H9 (cell line): ENCODE results near the gene CLCN6. TPM values are rescaled to one million over a fixed set of nuclear protein-coding genes. Genes with fewer than 3 reads are reported as not detected.

Source experiments
- DNase-seq: peaks from one replicate; pipeline ENCODE4 v3.0.0-alpha.2; 2017
- H2AFZ ChIP-seq: one replicate; pipeline ENCODE4 v1.6.1; 2013; ENCODE audit warnings: mild to moderate bottlenecking, low read length, control low read depth, moderate library complexity
- H2AK5ac ChIP-seq: 2 replicates; pipeline ENCODE4 v1.6.1; 2013; ENCODE audit warnings: low read length, control low read depth, mixed read lengths; ENCODE audit not compliant: insufficient read length
- H2BK120ac ChIP-seq: one replicate; pipeline ENCODE4 v1.6.1; 2013; ENCODE audit warnings: low read depth, mild to moderate bottlenecking, low read length, control low read depth, inconsistent platforms; ENCODE audit not compliant: poor library complexity, severe bottlenecking
- H2BK12ac ChIP-seq: 2 replicates; pipeline ENCODE4 v1.6.1; 2013; ENCODE audit warnings: low read length, control low read depth, mixed read lengths, low read depth; ENCODE audit not compliant: insufficient read length
- H2BK15ac ChIP-seq: 2 replicates; pipeline ENCODE4 v1.6.1; 2013; ENCODE audit warnings: low read depth, low read length, control low read depth
- H2BK20ac ChIP-seq: one replicate; pipeline ENCODE4 v1.6.1; 2013; ENCODE audit warnings: low read depth, mild to moderate bottlenecking, low read length, control low read depth, inconsistent platforms; ENCODE audit not compliant: poor library complexity, severe bottlenecking
- H2BK5ac ChIP-seq: 2 replicates; pipeline ENCODE4 v1.6.1; 2013; ENCODE audit warnings: low read length, control low read depth, mixed read lengths; ENCODE audit not compliant: insufficient read length
- H3K14ac ChIP-seq: 2 replicates; pipeline ENCODE4 v1.6.1; 2013; ENCODE audit warnings: low read length, control low read depth; ENCODE audit not compliant: insufficient read depth
- H3K18ac ChIP-seq: 2 replicates; pipeline ENCODE4 v1.6.1; 2013; ENCODE audit warnings: low read depth, mild to moderate bottlenecking, mixed read lengths, low read length, control low read depth; ENCODE audit not compliant: insufficient read length
- H3K23ac ChIP-seq: 2 replicates; pipeline ENCODE4 v1.6.1; 2013; ENCODE audit warnings: low read length, control low read depth, mixed read lengths, low read depth; ENCODE audit not compliant: insufficient read length
- H3K23me2 ChIP-seq: 2 replicates; pipeline ENCODE4 v1.6.1; 2013; ENCODE audit warnings: low read depth, mild to moderate bottlenecking, mixed read lengths, low read length, control low read depth; ENCODE audit not compliant: insufficient read length, poor library complexity, severe bottlenecking
- H3K27ac ChIP-seq: 2 replicates; pipeline ENCODE4 v1.5.1; 2013; ENCODE audit warnings: low read length, control low read depth, mixed read lengths, low read depth; ENCODE audit not compliant: insufficient read length
- H3K27me3 ChIP-seq: 2 replicates; pipeline ENCODE4 v1.6.1; 2013; ENCODE audit warnings: low read length, control low read depth, inconsistent platforms; ENCODE audit not compliant: insufficient read depth
- H3K4ac ChIP-seq: 2 replicates; pipeline ENCODE4 v1.6.1; 2013; ENCODE audit warnings: low read depth, mild to moderate bottlenecking, control low read depth, inconsistent platforms, low read length, moderate library complexity
- H3K4me1 ChIP-seq: 2 replicates; pipeline ENCODE4 v1.6.1; 2013; ENCODE audit warnings: low read length, control low read depth, inconsistent platforms; ENCODE audit not compliant: insufficient read depth
- H3K4me2 ChIP-seq: 2 replicates; pipeline ENCODE4 v1.6.1; 2013; ENCODE audit warnings: low read length, control low read depth, mixed read lengths; ENCODE audit not compliant: insufficient read length, insufficient read depth
- H3K56ac ChIP-seq: 2 replicates; pipeline ENCODE4 v1.6.1; 2013; ENCODE audit warnings: low read depth, mild to moderate bottlenecking, mixed read lengths, low read length, control low read depth; ENCODE audit not compliant: insufficient read length
- H3K79me1 ChIP-seq: 2 replicates; pipeline ENCODE4 v1.6.1; 2013; ENCODE audit warnings: low read depth, mild to moderate bottlenecking, moderate library complexity, low read length, control low read depth, inconsistent platforms; ENCODE audit not compliant: insufficient read depth, poor library complexity, severe bottlenecking
- H3K79me2 ChIP-seq: 2 replicates; pipeline ENCODE4 v1.6.1; 2013; ENCODE audit warnings: low read length, control low read depth, inconsistent platforms; ENCODE audit not compliant: insufficient read depth
- H3K9ac ChIP-seq: 2 replicates; pipeline ENCODE4 v1.6.1; 2013; ENCODE audit warnings: low read length, control low read depth, mixed read lengths; ENCODE audit not compliant: insufficient read length; ENCODE audit errors: extremely low read depth
- H3K9me3 ChIP-seq: one replicate; pipeline ENCODE4 v1.6.1; 2013; ENCODE audit warnings: low read depth, low read length, inconsistent platforms; ENCODE audit not compliant: control insufficient read depth
- H3T11ph ChIP-seq: one replicate; pipeline ENCODE4 v1.6.1; 2013; ENCODE audit warnings: mild to moderate bottlenecking, low read length, control low read depth, inconsistent platforms
- H4K20me1 ChIP-seq: one replicate; pipeline ENCODE4 v1.6.1; 2013; ENCODE audit not compliant: control insufficient read depth, insufficient read length, insufficient read depth
- H4K5ac ChIP-seq: 2 replicates; pipeline ENCODE4 v1.6.1; 2013; ENCODE audit warnings: low read depth, mild to moderate bottlenecking, mixed read lengths, low read length, control low read depth; ENCODE audit not compliant: insufficient read length
- H4K8ac ChIP-seq: replicated peaks from 2 replicates; pipeline ENCODE4 v1.6.1; 2013; ENCODE audit warnings: low read length, control low read depth, mixed read lengths, low read depth; ENCODE audit not compliant: insufficient read length
- H4K91ac ChIP-seq: 2 replicates; pipeline ENCODE4 v1.6.1; 2013; ENCODE audit warnings: low read depth, mild to moderate bottlenecking, moderate library complexity, mixed read lengths, low read length, control low read depth; ENCODE audit not compliant: insufficient read length
- H3K27ac Mint-ChIP-seq, 3 experiments: 2 replicates in 2 of 3; 3 replicates in 1 of 3; pipeline ENCODE4 v1.8.0; 2020 to 2021; ENCODE audit warnings: mixed read lengths in 3 of 3, mild to moderate bottlenecking in 1 of 3, moderate library complexity in 1 of 3
- H3K27me3 Mint-ChIP-seq: 2 replicates; pipeline ENCODE4 v1.8.0; 2021; ENCODE audit warnings: low read depth, mild to moderate bottlenecking, moderate library complexity, mixed read lengths
- H3K36me3 Mint-ChIP-seq, 3 experiments: 2 replicates in 2 of 3; 3 replicates in 1 of 3; pipeline ENCODE4 v1.8.0; 2020 to 2021; ENCODE audit warnings: low read depth in 3 of 3, mixed read lengths in 3 of 3; ENCODE audit not compliant: insufficient read depth in 1 of 3
- H3K4me1 Mint-ChIP-seq, 2 experiments: 2 replicates each; pipeline ENCODE4 v1.8.0; 2020; ENCODE audit warnings: mixed read lengths in 2 of 2
- H3K4me3 Mint-ChIP-seq, 2 experiments: 2 replicates in 1 of 2; 3 replicates in 1 of 2; pipeline ENCODE4 v1.8.0; 2020 to 2021; ENCODE audit warnings: mild to moderate bottlenecking in 2 of 2, mixed read lengths in 2 of 2, moderate library complexity in 1 of 2
- H3K9me3 Mint-ChIP-seq, 2 experiments: 2 replicates in 1 of 2; 3 replicates in 1 of 2; pipeline ENCODE4 v1.8.0; 2020; ENCODE audit warnings: mild to moderate bottlenecking in 2 of 2, mixed read lengths in 2 of 2, moderate library complexity in 1 of 2
- CTCF ChIP-seq: fragments of 200-600 bp; sonication (generic); conservative IDR thresholded peaks from 3 replicates; pipeline ENCODE4 v1.8.0; 2021; ENCODE audit warnings: antibody characterized with exemption, mild to moderate bottlenecking
- WGBS: extraction: QIAGEN DNeasy Blood & Tissue Kit; methylation state at CpG from one replicate; pipeline ENCODE4 v1.1.7; 2013; ENCODE audit warnings: missing lambda C conversion rate, low lambda C conversion rate, mixed read lengths; ENCODE audit not compliant: insufficient read length; ENCODE audit errors: extremely low coverage; 5-methylcytosine and 5-hydroxymethylcytosine counted together
- total RNA-seq: library from RNA; stranded (reverse); gene quantifications from 2 replicates; pipeline ENCODE4 v1.2.1, GENCODE V29; 2021

CLCN6 gene
- total RNA-seq, 1 experiment from 2014 or later = 20.5 TPM

- Histone ChIP-seq H4K91ac (no peak overlapping the region), H3K27me3 (no peaks in the 10 kb centered on the region), H3K4me2 (no peak overlapping the region), H3K79me1 (no peaks in the 10 kb centered on the region), H2AK5ac (no peak overlapping the region), H2BK12ac (no peak overlapping the region), H2BK5ac (no peak overlapping the region), H3K56ac (no peak overlapping the region), H3K23ac (no peak overlapping the region), H2AFZ (no peak overlapping the region), H3K14ac (no peak overlapping the region), H2BK20ac (no peak overlapping the region), H3K9me3 (no peaks in the 10 kb centered on the region), H4K20me1 (no peaks in the 10 kb centered on the region), H4K8ac (no peak overlapping the region), H3K4me1 (0 out of 2 replicates have a peak, but pooled peaks cover 2% of the 10 kb centered on the region), H3K79me2 (no peaks in the 10 kb centered on the region), H2BK120ac (no peak overlapping the region), H3T11ph (no peak overlapping the region), H2BK15ac (no peak overlapping the region), H3K18ac (no peak overlapping the region), H3K9ac (no peak overlapping the region), H3K27ac (no peak overlapping the region), H4K5ac (no peak overlapping the region), H3K23me2 (no peaks in the 10 kb centered on the region), H3K4ac (no peak overlapping the region)
- no peak for DNase-seq
- H3K36me3 Mint-ChIP-seq = no peaks in the 10 kb centered on the region
- peak overlapping the region in 1 of 3 experiments; percentile 60; a peak in 3 of 7 replicates for H3K27ac Mint-ChIP-seq
- H3K27me3 Mint-ChIP-seq = peaks cover 4% of the 10 kb centered on the region; the same call in 1 of the 2 replicates
- no peak for TF ChIP-seq CTCF
- H3K4me1 Mint-ChIP-seq = peaks cover 8 to 12% of the 10 kb centered on the region in 2 experiments
- no CpG with 5 or more reads among the region's 10 CpGs for WGBS
- H3K9me3 Mint-ChIP-seq = no peaks in the 10 kb centered on the region
- H3K4me3 Mint-ChIP-seq = no peak overlapping the region
Observed at GRCh38 chr1:11780380-11781147, 25.4 kb upstream of the CLCN6 start.
